ENCODE data around the gene KCNA2. TPM values are rescaled to one million over a fixed set of nuclear protein-coding genes. Genes with fewer than 3 reads are reported as not detected.

Gene KCNA2
- total RNA-seq, 2 experiments from 2014 or later = 0.04 to 0.08 TPM

GRCh38 chr1:110597966-110598365 lies 8.2 kb downstream of the KCNA2 start:
- Mint-ChIP-seq H3K4me1 (peaks cover 3% of the 10 kb centered on the region), H3K4me3 (no peak overlapping the region), H3K27ac (no peak overlapping the region), H3K9me3 (no peaks in the 10 kb centered on the region), H3K36me3 (no peaks in the 10 kb centered on the region), H3K27me3 (peaks cover 1% of the 10 kb centered on the region)
- no peak for DNase-seq

GRCh38 chr1:110596312-110596711 lies 9.8 kb downstream of the KCNA2 start:
- H3K9me3 Mint-ChIP-seq = no peaks in the 10 kb centered on the region
- no peaks in the 10 kb centered on the region for H3K36me3 Mint-ChIP-seq

GRCh38 chr1:110595353-110595710 lies 10.8 kb downstream of the KCNA2 start:
- H3K4me1 Mint-ChIP-seq = peaks cover 3% of the 10 kb centered on the region
- H3K27ac Mint-ChIP-seq = no peak overlapping the region
- no peaks in the 10 kb centered on the region for H3K9me3 Mint-ChIP-seq
- peaks cover 3% of the 10 kb centered on the region for H3K27me3 Mint-ChIP-seq
- H3K36me3 Mint-ChIP-seq = no peaks in the 10 kb centered on the region
- H3K4me3 Mint-ChIP-seq = no peak overlapping the region
- DNase-seq = no peak

More at GRCh38 chr1:110596312-110596711, 9.8 kb downstream of the KCNA2 start:
- Mint-ChIP-seq H3K4me1 (peaks cover 3% of the 10 kb centered on the region), H3K27ac (no peak overlapping the region), H3K4me3 (no peak overlapping the region), H3K27me3 (peaks cover 3% of the 10 kb centered on the region)
- DNase-seq = no peak

GRCh38 chr1:110594456-110595352 lies 11.5 kb downstream of the KCNA2 start:
- Mint-ChIP-seq H3K36me3 (no peaks in the 10 kb centered on the region), H3K4me1 (peaks cover 3% of the 10 kb centered on the region), H3K27me3 (peaks cover 3% of the 10 kb centered on the region), H3K9me3 (no peaks in the 10 kb centered on the region), H3K4me3 (no peak overlapping the region), H3K27ac (no peak overlapping the region)
- DNase-seq = no peak

GRCh38 chr1:110593902-110594301 lies 12.3 kb downstream of the KCNA2 start:
- DNase-seq = no peak
- H3K4me1 Mint-ChIP-seq = peaks cover 3% of the 10 kb centered on the region
- no peaks in the 10 kb centered on the region for H3K9me3 Mint-ChIP-seq
- H3K27ac Mint-ChIP-seq = no peak overlapping the region
- peaks cover 6% of the 10 kb centered on the region for H3K27me3 Mint-ChIP-seq
- H3K4me3 Mint-ChIP-seq = no peak overlapping the region
- H3K36me3 Mint-ChIP-seq = no peaks in the 10 kb centered on the region

GRCh38 chr1:110591956-110592355 lies 14.2 kb downstream of the KCNA2 start:
- Mint-ChIP-seq H3K36me3 (no peaks in the 10 kb centered on the region), H3K9me3 (no peaks in the 10 kb centered on the region), H3K4me3 (no peak overlapping the region), H3K27ac (no peak overlapping the region), H3K4me1 (peaks cover 3% of the 10 kb centered on the region), H3K27me3 (peaks cover 10% of the 10 kb centered on the region)
- DNase-seq = no peak

GRCh38 chr1:110588991-110589390 lies 17.2 kb downstream of the KCNA2 start:
- DNase-seq = no peak
- Mint-ChIP-seq H3K9me3 (no peaks in the 10 kb centered on the region), H3K4me1 (no peaks in the 10 kb centered on the region), H3K4me3 (no peak overlapping the region), H3K27me3 (peaks cover 10% of the 10 kb centered on the region), H3K36me3 (no peaks in the 10 kb centered on the region), H3K27ac (no peak overlapping the region)

GRCh38 chr1:110588486-110588885 lies 17.7 kb downstream of the KCNA2 start:
- no peak overlapping the region for H3K27ac Mint-ChIP-seq

GRCh38 chr1:110587906-110588305 lies 18.3 kb downstream of the KCNA2 start:
- no peaks in the 10 kb centered on the region for H3K9me3 Mint-ChIP-seq
- no peak overlapping the region for H3K27ac Mint-ChIP-seq
- DNase-seq = no peak
- no peak overlapping the region for H3K4me3 Mint-ChIP-seq
- peaks cover 10% of the 10 kb centered on the region for H3K27me3 Mint-ChIP-seq
- H3K36me3 Mint-ChIP-seq = no peaks in the 10 kb centered on the region
- H3K4me1 Mint-ChIP-seq = no peaks in the 10 kb centered on the region

More at GRCh38 chr1:110588486-110588885, 17.7 kb downstream of the KCNA2 start:
- Mint-ChIP-seq H3K9me3 (no peaks in the 10 kb centered on the region), H3K4me1 (no peaks in the 10 kb centered on the region), H3K36me3 (no peaks in the 10 kb centered on the region), H3K27me3 (peaks cover 10% of the 10 kb centered on the region), H3K4me3 (no peak overlapping the region)
- DNase-seq = no peak

- H3K4me3 Mint-ChIP-seq = no peak overlapping the region
- no peaks in the 10 kb centered on the region for H3K36me3 Mint-ChIP-seq
- no peak for DNase-seq
- no peaks in the 10 kb centered on the region for H3K9me3 Mint-ChIP-seq
- H3K27me3 Mint-ChIP-seq = peaks cover 7% of the 10 kb centered on the region
- H3K4me1 Mint-ChIP-seq = no peaks in the 10 kb centered on the region
- no peak overlapping the region for H3K27ac Mint-ChIP-seq
Measured at GRCh38 chr1:110585481-110585880, 20.7 kb downstream of the KCNA2 start.

- no peaks in the 10 kb centered on the region for H3K4me1 Mint-ChIP-seq
- H3K9me3 Mint-ChIP-seq = no peaks in the 10 kb centered on the region
- H3K27me3 Mint-ChIP-seq = peaks cover 10% of the 10 kb centered on the region
- DNase-seq = no peak
- H3K4me3 Mint-ChIP-seq = no peak overlapping the region
- H3K36me3 Mint-ChIP-seq = no peaks in the 10 kb centered on the region
- H3K27ac Mint-ChIP-seq = no peak overlapping the region
Measured at GRCh38 chr1:110584045-110584444, 22.1 kb downstream of the KCNA2 start.

GRCh38 chr1:110583505-110583904 lies 22.7 kb downstream of the KCNA2 start:
- peaks cover 8% of the 10 kb centered on the region for H3K27me3 Mint-ChIP-seq
- H3K4me1 Mint-ChIP-seq = no peaks in the 10 kb centered on the region
- no peak for DNase-seq
- H3K9me3 Mint-ChIP-seq = no peaks in the 10 kb centered on the region
- no peak overlapping the region for H3K27ac Mint-ChIP-seq
- no peak overlapping the region for H3K4me3 Mint-ChIP-seq
- no peaks in the 10 kb centered on the region for H3K36me3 Mint-ChIP-seq

- peaks cover 8% of the 10 kb centered on the region for H3K27me3 Mint-ChIP-seq
- no peak overlapping the region for H3K27ac Mint-ChIP-seq
- no peak for DNase-seq
- no peaks in the 10 kb centered on the region for H3K9me3 Mint-ChIP-seq
- H3K4me1 Mint-ChIP-seq = no peaks in the 10 kb centered on the region
- H3K36me3 Mint-ChIP-seq = no peaks in the 10 kb centered on the region
- no peak overlapping the region for H3K4me3 Mint-ChIP-seq
Measured at GRCh38 chr1:110582378-110582777, 23.8 kb downstream of the KCNA2 start.

GRCh38 chr1:110581682-110582145 lies 24.4 kb downstream of the KCNA2 start:
- no peaks in the 10 kb centered on the region for H3K9me3 Mint-ChIP-seq
- no peak for DNase-seq

GRCh38 chr1:110580244-110580643 lies 25.9 kb downstream of the KCNA2 start:
- Mint-ChIP-seq H3K4me1 (no peaks in the 10 kb centered on the region), H3K9me3 (no peaks in the 10 kb centered on the region), H3K4me3 (no peak overlapping the region), H3K27ac (no peak overlapping the region), H3K36me3 (no peaks in the 10 kb centered on the region), H3K27me3 (peaks cover 8% of the 10 kb centered on the region)
- no peak for DNase-seq

More at GRCh38 chr1:110581682-110582145, 24.4 kb downstream of the KCNA2 start:
- no peaks in the 10 kb centered on the region for H3K4me1 Mint-ChIP-seq
- H3K4me3 Mint-ChIP-seq = no peak overlapping the region
- H3K27ac Mint-ChIP-seq = no peak overlapping the region
- H3K36me3 Mint-ChIP-seq = no peaks in the 10 kb centered on the region
- peaks cover 8% of the 10 kb centered on the region for H3K27me3 Mint-ChIP-seq

GRCh38 chr1:110579460-110579859 lies 26.7 kb downstream of the KCNA2 start:
- H3K36me3 Mint-ChIP-seq = no peaks in the 10 kb centered on the region
- H3K4me1 Mint-ChIP-seq = no peaks in the 10 kb centered on the region
- H3K27me3 Mint-ChIP-seq = peaks cover 8% of the 10 kb centered on the region
- no peak overlapping the region for H3K27ac Mint-ChIP-seq
- H3K4me3 Mint-ChIP-seq = no peak overlapping the region
- no peak for DNase-seq
- no peaks in the 10 kb centered on the region for H3K9me3 Mint-ChIP-seq
